Activated effector memory CD4-positive, alpha-beta T cell treated with Interleukin-2 at 50 U/mL for 16 hours (primary cell): ENCODE measurements around the gene PLEKHG1.

Source experiments
- DNase-seq: peaks from one replicate; pipeline ENCODE4 v3.0.0-alpha.2; 2020

Gene PLEKHG1

DNA sequence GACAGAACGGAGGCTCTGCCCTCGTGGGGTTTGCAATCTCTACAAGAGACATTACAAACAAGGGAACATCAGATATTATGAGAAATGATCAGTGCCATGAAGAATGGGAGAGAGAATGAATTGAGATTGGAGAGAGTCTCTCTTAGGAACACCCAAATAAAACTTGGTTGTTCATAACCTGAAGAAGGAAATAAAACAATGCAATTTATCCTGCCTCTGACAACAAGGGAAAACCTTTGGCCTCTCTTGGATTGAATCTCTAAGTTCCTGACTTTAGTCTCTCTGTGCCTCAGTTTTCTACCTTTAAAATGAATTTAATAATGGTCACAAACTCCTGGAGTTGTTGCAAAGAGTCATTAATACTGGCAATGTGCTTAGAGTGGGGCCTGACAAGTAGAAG lies 21.1 kb downstream of the PLEKHG1 start:
- DNase-seq, result no peak

DNA sequence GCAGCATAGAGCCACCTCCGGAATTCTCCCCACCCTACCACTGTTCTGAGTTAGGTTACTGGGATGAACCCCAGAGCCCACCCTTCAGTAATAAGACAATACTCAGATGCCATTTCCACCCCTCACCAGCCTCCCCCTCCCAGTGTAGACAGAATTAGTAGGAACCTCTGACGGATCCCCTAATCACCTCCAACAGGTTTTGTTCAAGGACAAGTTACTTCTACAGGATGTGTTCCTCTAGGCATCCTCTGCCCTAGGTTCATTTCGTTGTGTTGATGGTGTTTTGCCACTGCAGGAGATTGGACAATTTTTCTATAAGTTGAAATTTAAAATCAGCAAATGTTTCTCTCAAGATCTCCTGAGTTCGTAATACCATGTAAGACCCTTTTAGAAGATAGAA lies 22.8 kb downstream of the PLEKHG1 start:
- DNase-seq, result no peak

DNA sequence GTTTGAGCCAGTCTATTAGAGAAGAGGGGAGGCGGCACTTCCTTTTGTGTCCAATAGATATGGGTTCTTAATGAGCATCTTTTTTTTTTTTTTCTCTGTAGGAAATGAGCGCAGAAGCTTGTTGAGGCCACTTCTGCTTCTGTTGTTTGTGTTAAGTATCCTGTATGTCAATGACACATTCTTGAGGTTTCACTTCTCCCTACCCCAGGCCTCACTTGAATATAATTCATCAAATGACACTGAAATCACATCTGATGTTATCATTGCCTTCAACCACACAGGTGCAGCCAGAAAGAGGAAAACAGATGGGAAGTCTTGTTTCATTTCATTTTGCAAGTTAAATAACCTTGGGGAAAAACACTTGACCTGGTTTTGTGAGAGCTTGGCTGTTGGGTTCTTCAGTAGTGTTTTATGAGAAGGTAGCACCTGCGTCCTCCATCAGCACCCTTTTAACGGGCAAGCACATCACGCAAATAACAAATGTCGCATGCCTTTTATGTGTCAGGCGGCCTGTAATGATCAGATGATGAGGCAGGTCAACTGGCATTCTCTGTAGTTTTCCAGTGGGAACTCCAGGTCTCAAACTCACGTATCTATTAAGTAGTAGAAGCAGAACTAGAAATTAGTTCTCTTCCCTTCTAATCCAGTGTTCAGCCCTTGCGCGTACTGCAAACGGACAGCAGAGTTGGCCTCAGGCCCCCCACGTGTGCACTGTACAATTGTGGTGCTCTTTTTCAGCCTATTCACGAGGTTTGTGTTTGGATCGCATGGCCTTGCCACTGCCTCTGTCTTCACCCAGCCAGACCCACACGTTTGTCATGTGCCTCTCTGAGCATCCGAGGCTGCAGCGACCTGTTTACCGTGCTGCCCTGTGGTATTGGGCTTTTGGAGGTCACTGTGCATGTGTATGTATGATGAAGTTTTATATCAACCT lies 23.5 kb downstream of the PLEKHG1 start:
- DNase-seq, result no peak

DNA sequence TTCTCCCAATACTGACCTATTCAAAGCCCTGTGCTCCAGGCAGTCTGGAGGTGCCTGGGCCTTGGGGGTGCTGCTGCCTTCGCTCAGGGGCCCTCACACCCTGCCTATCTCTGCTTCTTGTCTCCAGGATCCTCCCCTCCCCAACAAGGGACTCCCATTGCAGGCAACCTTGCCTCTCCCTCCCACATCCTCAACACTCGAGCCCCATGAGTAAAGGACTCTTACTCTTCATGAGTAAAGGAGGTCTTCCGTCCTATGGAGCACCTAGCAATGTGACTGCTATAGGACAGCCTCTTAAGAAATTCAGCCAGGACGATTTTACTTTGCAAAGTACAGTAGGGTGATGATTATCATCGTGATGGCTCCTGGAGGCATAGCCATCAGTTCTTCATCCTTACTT lies 24.5 kb downstream of the PLEKHG1 start:
- DNase-seq, result no peak

DNA sequence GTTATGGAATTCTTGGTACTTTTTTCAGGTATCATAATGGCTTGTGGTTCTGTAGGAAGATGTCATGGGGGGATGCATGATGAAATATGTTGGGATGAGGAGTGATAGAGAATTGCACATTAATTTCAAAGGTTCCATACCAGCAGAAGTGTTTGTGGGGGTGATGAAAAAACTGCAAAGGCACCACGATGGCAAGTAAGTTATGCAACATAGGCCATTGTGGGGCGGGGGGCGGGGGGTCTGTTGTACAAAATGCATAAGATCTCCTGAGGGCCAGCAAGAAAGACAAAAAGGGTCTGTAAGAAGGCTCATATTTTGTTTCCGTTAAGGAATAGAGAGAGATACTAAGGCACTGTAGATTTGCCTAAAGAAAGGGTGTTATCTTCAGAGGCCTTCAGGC lies 26.2 kb downstream of the PLEKHG1 start:
- no peak for DNase-seq

DNA sequence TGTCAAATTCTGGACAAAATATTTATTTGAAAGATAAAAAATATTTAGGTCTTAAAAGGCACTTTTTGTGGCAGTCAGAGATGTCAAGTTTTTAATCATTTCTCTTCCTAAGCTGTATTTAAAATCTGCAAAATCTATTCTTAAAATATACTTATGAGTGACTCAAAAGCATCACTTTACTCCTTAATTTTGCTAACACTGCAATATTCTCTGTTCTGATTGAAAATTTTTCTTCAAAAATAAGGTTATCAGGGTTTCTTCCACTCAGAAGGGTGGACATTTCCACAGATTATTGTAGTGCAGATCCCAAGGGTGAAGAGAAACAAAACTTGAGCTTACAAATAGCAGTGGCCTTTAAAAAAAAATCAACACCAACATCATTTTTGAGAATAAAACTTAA lies 27.5 kb downstream of the PLEKHG1 start:
- DNase-seq, result no peak

DNA sequence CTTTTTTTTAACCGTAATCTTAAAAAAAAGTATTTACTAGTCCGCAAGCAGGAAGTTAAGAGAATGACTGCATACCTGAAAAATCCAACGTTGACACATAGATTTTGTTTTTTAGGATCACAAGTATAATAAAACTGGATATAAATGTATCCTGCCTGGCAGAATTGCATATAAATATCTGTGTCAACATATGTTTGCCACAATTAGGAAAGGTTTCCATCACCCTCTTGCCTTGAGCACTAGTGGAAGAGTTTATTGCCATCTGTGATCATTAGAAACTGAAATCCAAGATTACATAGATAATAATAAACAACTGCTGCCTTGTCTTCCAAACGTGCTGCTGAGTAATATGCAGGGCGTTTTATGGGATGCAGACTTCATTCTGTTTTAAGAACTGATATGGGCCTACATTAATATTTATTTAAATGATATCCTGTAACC lies 27.9 kb downstream of the PLEKHG1 start:
- no peak for DNase-seq

DNA sequence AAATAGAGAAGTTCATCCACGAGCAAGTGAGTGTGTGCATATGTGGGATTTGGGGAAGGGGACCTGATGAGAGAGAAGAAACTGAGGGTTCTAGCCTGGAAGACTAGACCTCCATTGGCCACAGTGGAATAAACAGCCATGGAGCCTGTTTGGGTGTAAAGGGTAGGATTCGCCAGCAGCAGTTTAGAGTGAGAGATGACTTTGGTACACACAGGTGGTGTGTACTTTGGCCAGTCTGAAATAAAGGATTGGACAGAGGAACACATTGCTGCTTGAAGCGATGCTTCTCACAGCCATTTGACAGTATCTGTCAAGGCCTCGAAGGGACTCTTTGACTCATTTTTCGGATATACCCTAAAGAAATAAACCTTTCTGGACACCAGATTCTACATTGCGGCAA lies 29.2 kb downstream of the PLEKHG1 start:
- no peak for DNase-seq

DNA sequence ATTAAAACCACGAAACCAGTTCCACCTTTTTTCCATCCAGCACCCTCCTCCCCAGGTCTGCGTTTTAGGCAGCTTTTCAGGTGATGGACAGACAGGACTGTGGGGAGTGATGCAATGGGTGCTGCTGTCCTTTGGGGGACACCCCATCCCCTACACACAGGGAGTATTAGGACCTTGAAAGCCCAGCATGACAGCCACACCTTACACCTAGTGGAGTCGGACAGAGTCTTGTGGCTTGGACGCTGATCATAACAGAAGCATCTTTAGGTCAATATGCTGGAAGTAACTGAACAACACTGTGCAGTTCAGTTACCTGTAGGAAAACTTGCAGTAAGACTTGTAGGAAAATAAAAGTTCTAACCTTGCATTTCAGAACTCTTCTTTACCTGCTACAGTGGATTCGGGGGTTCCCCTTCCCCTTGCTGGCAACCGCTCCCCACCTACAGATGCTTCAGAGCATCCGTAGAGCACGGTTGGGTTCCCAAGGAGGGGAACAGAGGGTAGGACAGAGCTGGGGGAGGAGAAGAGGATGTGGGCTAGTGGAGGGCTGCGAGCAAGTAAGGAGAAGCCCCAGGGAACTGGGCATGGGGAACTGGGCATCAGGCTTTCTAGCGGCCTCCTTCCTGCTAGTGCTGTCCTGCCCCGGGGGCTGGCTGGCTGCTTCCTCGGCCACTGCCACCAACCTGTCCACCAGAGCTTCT lies 31.7 kb downstream of the PLEKHG1 start:
- no peak for DNase-seq

DNA sequence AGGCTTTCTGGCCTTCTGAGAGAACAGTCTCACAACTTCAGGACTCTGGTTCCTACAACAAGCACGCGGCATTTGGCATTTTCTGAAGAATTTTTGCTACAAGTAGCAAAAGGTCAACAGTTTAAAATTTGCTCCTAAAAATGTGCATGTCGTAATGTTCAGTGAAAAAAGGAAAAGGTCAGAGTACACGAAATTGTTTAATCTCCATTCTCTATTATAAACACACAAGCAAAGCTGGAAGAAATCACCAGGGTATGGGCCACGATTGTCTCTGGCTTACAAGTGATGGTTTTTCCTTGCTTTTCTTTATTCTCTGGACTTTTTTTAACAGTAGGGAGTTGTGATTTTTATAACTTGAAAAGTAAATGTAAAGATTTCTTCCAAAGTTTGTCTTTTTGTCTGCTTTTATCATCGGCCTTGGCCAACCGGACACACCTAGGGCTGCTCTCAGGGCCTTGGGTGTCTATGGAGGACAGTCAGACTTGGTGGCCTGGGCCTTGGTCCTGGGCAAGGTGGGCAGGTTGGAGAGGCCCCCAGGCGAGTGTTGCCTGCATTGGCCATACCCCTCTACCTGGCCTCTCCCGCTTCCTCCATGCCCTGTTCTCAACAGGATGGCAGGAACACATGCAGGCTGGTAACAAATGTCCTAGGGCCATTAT lies 32.4 kb downstream of the PLEKHG1 start:
- DNase-seq, result no peak

DNA sequence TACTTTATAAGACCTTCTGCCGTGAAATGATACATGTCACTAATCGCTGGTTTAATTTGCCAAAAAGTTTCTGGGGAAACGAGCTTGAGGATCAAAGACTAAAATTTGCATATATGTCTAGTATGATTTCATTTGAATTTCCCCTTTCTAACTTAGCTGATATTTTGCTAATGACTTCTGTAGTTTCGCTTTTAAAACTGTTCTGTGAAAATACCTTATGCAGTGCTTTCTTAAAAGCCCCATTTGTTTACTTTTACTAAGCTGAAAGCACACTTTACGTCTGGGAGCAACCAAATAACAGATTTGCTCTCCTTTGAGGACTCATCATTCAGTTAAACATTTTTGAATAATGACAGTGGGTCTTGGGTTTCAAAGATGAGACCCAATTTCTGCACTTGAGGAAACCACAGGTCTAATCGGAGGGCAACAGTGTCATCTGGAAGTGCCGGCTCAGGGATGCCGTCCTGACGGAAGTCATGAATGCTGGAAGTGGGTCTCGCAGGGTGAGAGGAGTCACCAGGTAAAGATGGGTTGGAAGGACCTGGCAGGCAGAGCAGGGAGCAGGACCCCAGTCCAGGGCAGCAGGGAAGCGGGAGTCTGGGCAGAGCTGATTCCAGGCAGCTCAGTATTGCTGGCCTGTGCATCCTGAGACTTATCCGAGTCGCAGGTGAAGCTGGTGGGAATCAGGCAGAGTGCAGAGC lies 33.2 kb downstream of the PLEKHG1 start:
- DNase-seq, result no peak

DNA sequence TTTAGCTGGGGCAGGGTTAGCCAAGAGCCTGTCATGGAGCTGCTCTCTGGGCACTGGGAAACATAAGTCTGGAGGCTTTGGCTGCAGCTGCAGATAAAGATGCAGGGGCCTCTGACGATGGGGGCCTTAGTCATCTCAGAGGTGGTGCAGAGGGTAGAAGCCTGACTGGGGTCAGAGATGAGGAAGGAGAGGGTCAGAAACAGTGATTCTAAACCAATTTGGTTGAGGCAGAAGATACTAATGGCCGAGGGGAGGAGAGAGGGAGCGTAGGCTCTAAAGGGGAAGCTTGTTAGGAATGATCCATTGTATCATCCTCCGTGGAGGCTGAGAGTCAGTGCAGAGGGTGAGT lies 33.8 kb downstream of the PLEKHG1 start:
- DNase-seq, result no peak

DNA sequence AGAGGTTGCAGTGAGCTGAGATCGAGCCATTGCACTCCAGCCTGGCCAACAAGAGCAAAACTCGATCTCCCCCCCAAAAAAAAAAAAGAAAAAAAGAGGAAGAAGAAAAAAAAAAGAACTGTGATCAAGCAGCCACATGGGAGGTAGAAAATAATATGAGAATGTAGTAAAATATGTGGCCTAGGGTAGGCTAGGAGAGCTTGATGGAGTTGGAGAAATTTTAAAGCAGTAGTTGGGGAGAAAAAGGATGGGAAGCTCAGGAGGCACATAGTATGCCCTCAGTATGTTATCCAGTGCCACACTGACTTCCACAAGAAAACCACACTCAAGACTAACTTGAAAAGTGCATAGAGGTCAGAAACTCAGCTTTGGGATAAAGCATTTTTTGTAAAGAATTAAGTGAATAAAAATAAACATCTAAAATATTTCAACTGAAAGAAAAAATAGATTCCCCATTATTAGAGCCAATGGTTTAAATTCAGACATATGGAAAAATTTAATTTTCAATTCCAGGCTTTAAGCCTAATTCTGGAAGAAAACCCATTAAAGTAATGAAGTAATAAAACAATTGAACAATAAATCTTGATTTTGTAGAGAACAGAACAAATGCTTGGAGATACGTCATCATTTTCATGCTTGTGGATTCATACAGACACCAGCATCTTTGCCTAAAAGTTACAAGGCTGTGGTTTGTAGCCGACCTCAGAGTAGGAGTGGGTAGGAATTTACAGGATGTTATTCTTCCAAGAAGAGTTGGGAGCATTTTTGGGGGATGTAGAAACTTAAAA lies 34.7 kb downstream of the PLEKHG1 start:
- no peak for DNase-seq

DNA sequence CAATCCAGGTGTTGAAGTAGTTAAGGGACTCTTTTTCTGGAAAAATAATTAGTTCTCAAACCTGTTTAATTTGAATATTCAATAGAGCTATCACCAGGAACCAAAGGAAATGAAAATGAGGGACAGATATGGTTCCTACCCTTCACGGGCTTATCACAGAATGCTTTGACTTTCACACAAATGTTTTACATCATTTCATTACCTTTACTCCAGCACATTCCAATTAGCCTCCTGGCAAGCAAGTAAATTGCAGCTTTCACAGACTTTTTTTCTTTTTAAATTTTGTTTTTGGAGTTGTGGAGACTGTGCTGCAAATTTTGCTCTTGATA lies 35.2 kb downstream of the PLEKHG1 start:
- DNase-seq, result no peak

DNA sequence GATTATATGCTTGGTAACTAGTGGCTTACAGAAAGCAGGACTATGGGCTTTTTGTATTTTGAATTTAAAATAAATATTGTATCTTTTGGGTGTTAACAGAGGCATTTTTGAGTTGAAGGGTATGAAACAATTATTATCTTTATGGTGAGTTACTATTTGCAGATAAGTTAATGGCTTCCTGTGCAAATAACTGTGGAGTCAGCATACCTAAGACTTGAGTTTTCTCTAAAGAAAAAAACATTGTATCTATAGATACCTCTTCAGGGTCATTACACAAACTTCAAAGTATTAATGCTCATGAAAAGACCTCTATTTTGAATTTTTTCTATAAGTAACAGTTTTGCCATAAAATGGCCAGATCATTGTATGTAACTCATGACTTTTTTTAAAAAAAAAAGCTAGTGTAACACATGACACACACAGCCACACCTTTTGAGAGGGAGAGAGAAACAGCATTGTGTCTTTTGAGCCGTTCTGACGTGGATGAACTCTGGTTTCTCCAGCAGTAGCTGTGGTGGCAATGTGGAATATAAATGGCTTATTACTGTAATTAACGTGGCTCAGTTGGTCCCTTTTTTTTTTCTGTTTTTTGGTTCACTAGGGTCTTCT lies 36.3 kb downstream of the PLEKHG1 start:
- no peak for DNase-seq

DNA sequence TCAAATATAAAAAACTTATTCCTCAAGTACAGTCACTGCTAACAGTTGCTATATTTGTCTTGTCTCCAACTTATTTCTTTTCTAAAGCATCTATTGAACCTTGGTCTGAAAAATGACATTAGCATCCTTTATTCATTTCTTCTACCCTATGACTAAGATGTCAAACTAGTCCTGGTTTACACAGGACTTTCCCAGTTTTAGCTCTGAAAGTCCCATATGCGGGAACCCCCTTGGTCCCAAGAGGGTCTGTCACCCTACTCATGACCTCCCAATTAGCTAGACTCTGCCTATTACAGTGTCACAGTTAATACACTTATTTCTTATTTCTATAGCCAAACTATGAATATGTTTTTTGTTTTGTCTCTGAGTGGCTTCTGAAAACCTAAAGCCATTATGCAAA lies 37.1 kb downstream of the PLEKHG1 start:
- DNase-seq, result no peak

DNA sequence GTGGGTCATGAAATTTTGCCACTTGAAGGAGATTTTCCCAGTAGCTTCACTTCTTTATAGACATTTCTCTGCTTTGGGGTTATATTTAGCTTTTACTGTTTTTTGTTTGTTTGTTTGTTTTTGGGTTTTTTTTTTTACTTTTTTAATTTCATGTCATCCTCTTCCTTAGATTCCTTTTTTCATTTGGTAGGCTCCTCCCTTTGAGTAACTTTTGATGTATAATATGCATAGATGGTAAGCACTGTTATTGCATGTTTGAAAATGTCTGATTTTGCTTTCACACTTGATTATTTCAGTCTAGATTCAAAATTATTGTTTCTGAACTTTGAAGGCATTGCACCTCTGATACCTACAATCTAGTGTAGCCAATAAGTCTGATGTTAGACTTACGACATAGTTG lies 37.6 kb downstream of the PLEKHG1 start:
- no peak for DNase-seq

DNA sequence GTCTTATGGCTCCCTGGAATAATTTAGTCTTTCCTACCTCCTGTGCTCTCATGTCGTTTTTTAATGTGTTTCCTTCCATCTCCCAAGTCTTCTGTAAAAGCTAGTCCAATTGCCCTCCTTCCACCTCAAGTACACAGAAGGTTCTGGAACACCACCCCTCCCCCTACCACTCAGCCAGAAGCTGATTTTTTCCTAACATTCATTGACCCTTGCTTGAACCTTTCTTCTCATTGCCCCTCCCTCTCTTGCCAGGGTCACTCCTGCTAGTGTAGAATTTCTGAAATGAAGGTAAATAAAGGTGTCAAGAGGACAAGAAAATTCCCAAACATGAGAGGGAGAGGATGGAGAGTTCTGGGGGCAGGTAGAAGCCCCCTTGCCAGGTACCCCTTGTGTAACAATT lies 38.6 kb downstream of the PLEKHG1 start:
- DNase-seq, result no peak

DNA sequence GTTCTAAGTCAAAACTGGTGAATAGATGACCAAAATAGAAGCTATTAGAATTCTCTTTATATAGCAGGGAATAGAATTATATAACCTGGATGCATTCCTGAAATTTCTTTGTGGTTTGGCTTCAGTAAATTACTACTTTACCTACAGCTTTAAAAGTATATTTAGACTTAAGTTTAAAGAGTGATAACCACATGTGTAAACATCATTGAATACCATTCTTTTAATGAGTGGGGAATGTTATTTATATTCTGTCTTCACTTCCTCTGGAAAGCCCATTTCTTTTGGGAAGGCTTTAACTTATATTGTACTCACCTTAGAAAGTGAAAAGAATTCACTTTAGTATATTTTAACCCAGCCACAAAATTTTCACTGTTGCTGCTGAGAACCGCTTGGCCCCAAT lies 39.1 kb downstream of the PLEKHG1 start:
- DNase-seq, result no peak

DNA sequence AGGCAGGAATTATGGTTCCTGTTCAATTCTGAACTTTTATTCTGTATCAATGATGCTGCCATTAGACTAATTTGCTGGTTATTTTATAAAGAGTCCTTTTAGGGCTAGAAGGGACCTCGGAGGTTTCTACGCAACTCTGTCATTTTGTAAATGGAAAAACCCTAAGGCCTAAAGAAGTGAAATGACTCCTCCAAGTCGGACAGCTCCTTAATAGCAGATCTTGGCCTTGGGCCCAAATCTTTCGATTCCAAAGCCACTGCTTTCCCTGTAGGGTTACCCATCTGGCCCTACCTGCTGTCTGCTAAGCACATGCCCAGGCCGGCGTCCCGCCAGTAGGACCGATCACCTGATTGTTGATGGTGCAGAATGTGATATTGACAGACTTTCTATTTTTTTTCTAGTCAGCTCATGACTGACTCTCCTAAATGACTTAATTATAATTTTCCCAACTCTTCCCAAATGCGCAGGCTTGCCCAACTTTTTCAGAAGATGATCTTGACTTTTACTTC lies 40.2 kb downstream of the PLEKHG1 start:
- no peak for DNase-seq

DNA sequence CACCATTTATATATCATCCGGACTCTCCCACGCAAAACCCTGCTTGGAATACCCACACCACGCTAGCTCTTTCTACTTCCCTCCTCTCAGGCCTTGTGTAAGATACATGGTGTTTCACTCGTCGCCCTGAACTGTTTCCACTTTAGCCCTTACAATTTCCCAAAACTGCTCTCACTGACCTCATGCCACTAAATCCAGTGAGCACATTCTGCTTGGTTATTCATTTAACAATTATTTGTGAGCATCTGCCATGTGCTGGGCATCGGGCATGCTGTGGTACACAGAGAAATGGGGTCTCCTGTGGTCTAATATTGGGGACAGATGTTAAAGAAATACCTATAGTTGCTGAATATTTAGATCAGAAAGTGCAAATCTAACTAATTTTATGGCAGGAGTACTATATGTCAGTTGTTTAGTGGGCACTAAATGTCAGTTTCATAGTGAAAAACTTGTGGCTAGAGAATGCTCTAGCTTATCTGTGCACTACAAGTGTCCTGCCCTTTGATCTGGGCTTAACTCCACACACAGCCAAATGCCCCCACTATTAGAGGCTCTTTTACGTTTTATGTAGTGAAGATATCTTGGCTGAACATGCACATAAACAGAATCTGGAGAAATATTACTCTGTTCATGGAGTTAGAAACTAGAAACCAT lies 41.0 kb downstream of the PLEKHG1 start:
- no peak for DNase-seq
